ENCODE results near the gene PMPCB. TPM values are rescaled to one million over a fixed set of nuclear protein-coding genes. Genes with fewer than 3 reads are reported as not detected.

PMPCB gene
- total RNA-seq, 6 donors from 2014 or later, result 24.9 to 53.2 (median 41.8) TPM

DNA sequence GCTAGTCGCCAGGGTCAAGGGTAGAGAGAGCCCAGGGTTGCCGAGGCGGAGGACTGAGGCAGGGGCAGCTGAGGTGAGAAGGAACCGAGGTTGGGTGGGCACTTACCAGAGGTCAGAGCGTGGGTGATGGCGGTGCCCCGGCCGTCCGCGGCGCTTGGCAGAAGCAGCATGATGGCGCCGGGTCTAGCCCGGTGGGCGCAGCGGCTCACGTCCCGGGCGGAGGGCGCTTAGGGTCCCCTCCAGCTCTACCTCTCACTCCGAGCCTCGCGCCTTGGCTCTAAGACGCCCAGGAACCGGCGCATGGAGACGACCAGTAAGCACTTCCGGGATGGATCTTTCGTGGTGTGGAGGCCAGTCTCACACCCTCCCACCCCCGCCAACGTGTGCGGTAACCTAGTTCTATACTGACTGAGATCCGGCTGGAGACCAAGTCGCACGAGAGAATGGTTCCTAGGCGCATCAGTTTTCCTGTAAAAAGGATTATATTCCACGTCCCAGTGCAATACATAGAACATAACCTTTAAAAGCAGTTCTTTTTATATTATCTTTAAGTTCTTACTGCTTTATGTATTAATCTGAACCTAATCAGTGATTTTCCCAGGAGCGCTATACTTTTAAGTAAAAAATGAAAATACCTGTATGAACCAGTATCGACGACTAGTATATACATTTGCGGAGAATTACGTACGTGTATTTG lies 47.4 kb downstream of the PMPCB start, which contains the start of gene DNAJC2:
TSS of gene DNAJC2 (minus strand) at position 315 of the 697 bp plus-strand sequence. CDS start at position 170, 145 bp downstream.
- H3K9me3 ChIP-seq, result no peaks in the 10 kb centered on the region
- WGBS, 2 donors, result 9 to 16% methylated on average over 23 to 42 of the region's 43 CpGs
- H3K4me3 ChIP-seq, result peak within 1 kb of the TSS; percentile 84 to 98 (median 96)
- H3K36me3 ChIP-seq, result peaks cover 0 to 25% (median 13%) of the 10 kb centered on the region in 4 donors
- DNase-seq (peak; percentile 90 to 91), ATAC-seq (ENCODE audit: low FRiP score in 2 of 2) (peak; percentile 96 to 97)
- no peaks in the 10 kb centered on the region for H3K27me3 ChIP-seq
- H3K4me1 ChIP-seq, result peaks cover 43 to 57% (median 48%) of the 10 kb centered on the region in 4 donors
- peak within 1 kb of the TSS; percentile 84 to 92 (median 90) for H3K27ac ChIP-seq
- TF ChIP-seq POLR2A (IDR thresholded peaks at IDR 0.05) (peak; percentile 4 to 76 (median 55)), EP300 (IDR thresholded peaks at IDR 0.05) (no peak), POLR2AphosphoS5 (IDR thresholded peaks at IDR 0.05) (peak; percentile 86 to 87)
- TF ChIP-seq, protein P1, sequence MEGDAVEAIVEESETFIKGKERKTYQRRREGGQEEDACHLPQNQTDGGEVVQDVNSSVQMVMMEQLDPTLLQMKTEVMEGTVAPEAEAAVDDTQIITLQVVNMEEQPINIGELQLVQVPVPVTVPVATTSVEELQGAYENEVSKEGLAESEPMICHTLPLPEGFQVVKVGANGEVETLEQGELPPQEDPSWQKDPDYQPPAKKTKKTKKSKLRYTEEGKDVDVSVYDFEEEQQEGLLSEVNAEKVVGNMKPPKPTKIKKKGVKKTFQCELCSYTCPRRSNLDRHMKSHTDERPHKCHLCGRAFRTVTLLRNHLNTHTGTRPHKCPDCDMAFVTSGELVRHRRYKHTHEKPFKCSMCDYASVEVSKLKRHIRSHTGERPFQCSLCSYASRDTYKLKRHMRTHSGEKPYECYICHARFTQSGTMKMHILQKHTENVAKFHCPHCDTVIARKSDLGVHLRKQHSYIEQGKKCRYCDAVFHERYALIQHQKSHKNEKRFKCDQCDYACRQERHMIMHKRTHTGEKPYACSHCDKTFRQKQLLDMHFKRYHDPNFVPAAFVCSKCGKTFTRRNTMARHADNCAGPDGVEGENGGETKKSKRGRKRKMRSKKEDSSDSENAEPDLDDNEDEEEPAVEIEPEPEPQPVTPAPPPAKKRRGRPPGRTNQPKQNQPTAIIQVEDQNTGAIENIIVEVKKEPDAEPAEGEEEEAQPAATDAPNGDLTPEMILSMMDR (IDR thresholded peaks at IDR 0.05), result peak in 1 of 6 experiments; percentile 8

DNA sequence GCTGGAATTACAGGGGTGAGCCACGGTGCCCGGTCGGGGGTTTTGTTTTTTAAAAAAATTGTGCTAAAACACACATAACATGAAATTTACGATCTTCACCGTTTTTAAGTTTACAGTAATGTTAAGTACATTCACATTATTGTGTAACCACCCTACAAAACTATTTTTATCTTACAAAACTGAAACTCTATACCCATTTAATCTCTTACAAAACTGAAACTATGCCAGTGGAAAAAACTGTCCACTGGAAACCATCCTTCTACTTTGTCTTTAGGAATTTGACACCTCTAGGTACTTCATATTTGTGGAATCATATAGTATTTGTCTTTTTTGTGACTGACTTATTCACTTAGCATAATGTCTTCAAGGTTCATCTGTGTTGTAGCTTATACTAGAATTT lies 49.2 kb downstream of the PMPCB start:
- no peak for DNase-seq
- 89 to 90% methylated on average over 5 of the region's 5 CpGs for WGBS, 2 donors
- peaks cover 0 to 15% (median 0%) of the 10 kb centered on the region in 4 donors for H3K36me3 ChIP-seq
- no peaks in the 10 kb centered on the region for H3K27me3 ChIP-seq
- no peaks in the 10 kb centered on the region for H3K9me3 ChIP-seq
- TF ChIP-seq POLR2A (IDR thresholded peaks at IDR 0.05) (no peak), EP300 (IDR thresholded peaks at IDR 0.05) (no peak), POLR2AphosphoS5 (IDR thresholded peaks at IDR 0.05) (no peak)
- TF ChIP-seq, protein P1 (IDR thresholded peaks at IDR 0.05), result no peak
- H3K4me3 ChIP-seq, result no peak overlapping the region
- ATAC-seq (ENCODE audit: low FRiP score in 2 of 2), result no peak
- no peak overlapping the region for H3K27ac ChIP-seq
- peaks cover 48 to 75% (median 55%) of the 10 kb centered on the region in 4 donors for H3K4me1 ChIP-seq

DNA sequence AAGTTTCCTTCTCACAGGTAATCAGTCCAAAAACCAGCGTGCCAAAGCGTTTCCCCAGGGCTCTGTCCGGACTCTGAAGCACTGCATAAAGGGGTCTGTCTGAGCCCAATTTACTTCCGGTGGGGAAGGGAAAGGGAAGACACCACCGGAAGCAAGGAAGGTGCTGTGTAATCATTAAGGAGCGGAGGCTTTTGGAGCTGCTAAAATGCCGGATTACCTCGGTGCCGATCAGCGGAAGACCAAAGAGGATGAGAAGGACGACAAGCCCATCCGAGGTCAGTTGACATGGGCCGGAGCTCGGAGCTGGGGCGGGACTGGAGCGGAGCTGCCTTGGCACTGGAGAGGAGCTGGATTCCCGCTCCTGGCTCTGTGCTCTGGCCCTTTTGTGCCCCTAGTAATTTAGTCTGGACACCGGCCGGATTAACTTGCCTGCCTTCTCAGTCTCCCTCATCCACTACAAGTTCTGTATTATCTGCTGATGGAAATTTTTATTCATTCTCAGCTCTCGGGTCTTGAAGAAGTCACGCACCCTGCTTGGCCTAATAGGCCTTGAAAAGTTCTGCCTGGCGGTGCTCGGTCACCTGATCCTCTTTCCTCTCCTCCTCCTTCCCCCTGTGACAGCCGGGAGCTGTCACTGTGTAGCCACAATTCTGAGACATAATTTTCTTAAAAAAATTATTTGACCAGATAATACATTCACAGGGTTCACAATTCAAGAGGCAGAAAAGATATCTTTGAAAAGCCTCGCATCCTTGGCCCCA lies 50.5 kb downstream of the PMPCB start, which contains the start of gene PSMC2:
TSS of gene PSMC2 (plus strand) at position 137 of the 761 bp plus-strand sequence. CDS start at position 206, 69 bp downstream.
- Histone ChIP-seq H3K4me3 (peak within 1 kb of the TSS; percentile 46 to 81 (median 72)), H3K4me1 (peaks cover 41 to 63% (median 53%) of the 10 kb centered on the region in 4 donors), H3K9me3 (no peaks in the 10 kb centered on the region), H3K36me3 (peaks cover 0 to 15% (median 0%) of the 10 kb centered on the region in 4 donors), H3K27me3 (no peaks in the 10 kb centered on the region), H3K27ac (peak within 1 kb of the TSS; percentile 84 to 92 (median 90))
- TF ChIP-seq EP300 (IDR thresholded peaks at IDR 0.05) (peak in 1 of 4 donors; percentile 2), POLR2A (IDR thresholded peaks at IDR 0.05) (peak in 3 of 4 donors; percentile 43 to 64 (median 45)), POLR2AphosphoS5 (IDR thresholded peaks at IDR 0.05) (peak; percentile 63 to 80)
- TF ChIP-seq, protein P1 (IDR thresholded peaks at IDR 0.05), result no peak
- DNase-seq, result peak; percentile 76 to 77
- 0 to 1% methylated on average over 25 of the region's 25 CpGs for WGBS, 2 donors
- ATAC-seq (ENCODE audit: low FRiP score in 2 of 2), result peak; percentile 90 to 91

DNA sequence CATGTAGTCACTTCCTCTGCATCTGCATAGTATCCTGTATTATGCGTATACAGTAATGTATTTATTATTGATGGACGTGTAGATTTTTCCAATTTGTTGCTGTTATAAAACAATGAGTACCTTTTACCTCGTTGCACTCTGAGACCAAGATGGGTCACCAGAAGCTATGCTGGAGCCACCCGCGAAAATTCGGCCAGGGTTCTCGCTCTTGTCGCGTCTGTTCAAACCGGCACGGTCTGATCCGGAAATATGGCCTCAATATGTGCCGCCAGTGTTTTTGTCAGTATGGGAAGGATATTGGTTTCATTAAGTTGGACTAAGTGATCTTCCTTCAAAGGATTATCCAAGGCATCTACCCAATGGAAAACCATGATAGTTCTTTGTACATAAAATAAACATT lies 51.2 kb downstream of the PMPCB start:
- no peaks in the 10 kb centered on the region for H3K9me3 ChIP-seq
- peak overlapping the region in 1 of 4 donors; percentile 92 for H3K27ac ChIP-seq
- ATAC-seq (ENCODE audit: low FRiP score in 2 of 2) (no peak), DNase-seq (no peak)
- TF ChIP-seq EP300 (IDR thresholded peaks at IDR 0.05) (no peak), POLR2A (IDR thresholded peaks at IDR 0.05) (no peak)
- TF ChIP-seq, protein P1 (IDR thresholded peaks at IDR 0.05), result no peak
- peaks cover 0 to 22% (median 3%) of the 10 kb centered on the region in 4 donors for H3K36me3 ChIP-seq
- H3K4me1 ChIP-seq, result peaks cover 34 to 55% (median 46%) of the 10 kb centered on the region in 4 donors
- 9 to 21% methylated on average over 13 of the region's 13 CpGs for WGBS, 2 donors
- H3K4me3 ChIP-seq, result peak overlapping the region; percentile 46 to 81 (median 72)
- H3K27me3 ChIP-seq, result no peaks in the 10 kb centered on the region
